Measurements from ENCODE around the gene MANSC1.

GRCh38 chr12:12378616-12379015 lies 28.6 kb upstream of the MANSC1 start:
- TF ChIP-seq, protein P1, sequence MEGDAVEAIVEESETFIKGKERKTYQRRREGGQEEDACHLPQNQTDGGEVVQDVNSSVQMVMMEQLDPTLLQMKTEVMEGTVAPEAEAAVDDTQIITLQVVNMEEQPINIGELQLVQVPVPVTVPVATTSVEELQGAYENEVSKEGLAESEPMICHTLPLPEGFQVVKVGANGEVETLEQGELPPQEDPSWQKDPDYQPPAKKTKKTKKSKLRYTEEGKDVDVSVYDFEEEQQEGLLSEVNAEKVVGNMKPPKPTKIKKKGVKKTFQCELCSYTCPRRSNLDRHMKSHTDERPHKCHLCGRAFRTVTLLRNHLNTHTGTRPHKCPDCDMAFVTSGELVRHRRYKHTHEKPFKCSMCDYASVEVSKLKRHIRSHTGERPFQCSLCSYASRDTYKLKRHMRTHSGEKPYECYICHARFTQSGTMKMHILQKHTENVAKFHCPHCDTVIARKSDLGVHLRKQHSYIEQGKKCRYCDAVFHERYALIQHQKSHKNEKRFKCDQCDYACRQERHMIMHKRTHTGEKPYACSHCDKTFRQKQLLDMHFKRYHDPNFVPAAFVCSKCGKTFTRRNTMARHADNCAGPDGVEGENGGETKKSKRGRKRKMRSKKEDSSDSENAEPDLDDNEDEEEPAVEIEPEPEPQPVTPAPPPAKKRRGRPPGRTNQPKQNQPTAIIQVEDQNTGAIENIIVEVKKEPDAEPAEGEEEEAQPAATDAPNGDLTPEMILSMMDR (IDR thresholded peaks at IDR 0.05) = no peak
- TF ChIP-seq POLR2A (IDR thresholded peaks at IDR 0.05) = no peak
